Neural progenitor cell (in vitro differentiated cells): Measurements from ENCODE around the gene NOL6. TPM values are rescaled to one million over a fixed set of nuclear protein-coding genes. Genes with fewer than 3 reads are reported as not detected.

Source experiments
- DNase-seq: peaks from one replicate; pipeline ENCODE4 v3.0.0-alpha.2; 2016; ENCODE audit warnings: low spot score
- H2AFZ ChIP-seq: fragments of 200-600 bp; sonication (generic); replicated peaks from 2 replicates; pipeline ENCODE4 v1.6.1; 2016; ENCODE audit warnings: antibody characterized with exemption
- H3F3A ChIP-seq: fragments of 200-600 bp; sonication (generic); 2 replicates; pipeline ENCODE4 v1.6.1; 2016; ENCODE audit warnings: antibody characterized with exemption, low read depth
- H3K27ac ChIP-seq: fragments of 200-600 bp; sonication (generic); 2 replicates; pipeline ENCODE4 v1.5.1; 2016; ENCODE audit warnings: mild to moderate bottlenecking
- H3K27me3 ChIP-seq: fragments of 200-600 bp; sonication (generic); 2 replicates; pipeline ENCODE4 v1.6.1; 2016; ENCODE audit warnings: mild to moderate bottlenecking, moderate library complexity
- H3K36me3 ChIP-seq: fragments of 200-600 bp; sonication (generic); 2 replicates; pipeline ENCODE4 v1.5.1; 2016
- H3K4me1 ChIP-seq: fragments of 200-600 bp; sonication (generic); 2 replicates; pipeline ENCODE4 v1.6.1; 2016; ENCODE audit warnings: mixed run types
- H3K4me2 ChIP-seq: fragments of 200-600 bp; sonication (generic); 2 replicates; pipeline ENCODE4 v1.6.1; 2016
- H3K4me3 ChIP-seq: fragments of 200-600 bp; sonication (generic); 2 replicates; pipeline ENCODE4 v1.5.1; 2016
- H3K79me2 ChIP-seq: fragments of 200-600 bp; sonication (generic); 2 replicates; pipeline ENCODE4 v1.6.1; 2016; ENCODE audit warnings: low read depth
- H3K9ac ChIP-seq: fragments of 200-600 bp; sonication (generic); 2 replicates; pipeline ENCODE4 v1.6.1; 2016
- H3K9me3 ChIP-seq: fragments of 200-600 bp; sonication (generic); 2 replicates; pipeline ENCODE4 v1.5.1; 2016; ENCODE audit warnings: low read depth
- H4K20me1 ChIP-seq: fragments of 200-600 bp; sonication (generic); 2 replicates; pipeline ENCODE4 v1.6.1; 2016; ENCODE audit warnings: low read depth
- H3K27ac Mint-ChIP-seq: 3 replicates; pipeline ENCODE4 v1.8.0; 2021; ENCODE audit warnings: mixed read lengths
- H3K27me3 Mint-ChIP-seq: 2 replicates; pipeline ENCODE4 v1.8.0; 2022; ENCODE audit warnings: low read depth, mild to moderate bottlenecking, inconsistent platforms, moderate library complexity, mixed read lengths; ENCODE audit not compliant: insufficient read depth
- H3K36me3 Mint-ChIP-seq: 3 replicates; pipeline ENCODE4 v1.8.0; 2021; ENCODE audit warnings: mixed read lengths
- H3K4me1 Mint-ChIP-seq: 3 replicates; pipeline ENCODE4 v1.8.0; 2021; ENCODE audit warnings: mixed read lengths
- H3K4me3 Mint-ChIP-seq: 3 replicates; pipeline ENCODE4 v1.8.0; 2021; ENCODE audit warnings: mild to moderate bottlenecking, moderate library complexity, mixed read lengths
- H3K9me3 Mint-ChIP-seq: 3 replicates; pipeline ENCODE4 v1.8.0; 2020; ENCODE audit warnings: mixed read lengths
- EZH2 ChIP-seq: fragments of 200-600 bp; sonication (generic); IDR thresholded peaks from 2 replicates; pipeline ENCODE4 v1.6.1; 2017; ENCODE audit warnings: antibody characterized with exemption, mild to moderate bottlenecking, moderate library complexity
- EZH2phosphoT487 ChIP-seq: fragments of 200-600 bp; sonication (generic); IDR thresholded peaks from 2 replicates; pipeline ENCODE4 v1.6.1; 2017; ENCODE audit warnings: antibody characterized with exemption
- total RNA-seq: library from RNA; depleted of rRNA; stranded (reverse); fragments of >200 nt; gene quantifications from 2 replicates; pipeline ENCODE4 v1.2.3, GENCODE V29; 2015; ENCODE audit warnings: low replicate concordance
- TF ChIP-seq, protein P1 (sequence below): fragments of 200-600 bp; sonication (generic); IDR thresholded peaks from 2 replicates; pipeline ENCODE4 v1.5.1; 2017; ENCODE audit warnings: antibody characterized with exemption, mild to moderate bottlenecking

The NOL6 gene
- total RNA-seq, 1 donor from 2014 or later, result 9.2 TPM

- TF ChIP-seq EZH2 (no peak), EZH2phosphoT487 (no peak)
- TF ChIP-seq, protein P1, sequence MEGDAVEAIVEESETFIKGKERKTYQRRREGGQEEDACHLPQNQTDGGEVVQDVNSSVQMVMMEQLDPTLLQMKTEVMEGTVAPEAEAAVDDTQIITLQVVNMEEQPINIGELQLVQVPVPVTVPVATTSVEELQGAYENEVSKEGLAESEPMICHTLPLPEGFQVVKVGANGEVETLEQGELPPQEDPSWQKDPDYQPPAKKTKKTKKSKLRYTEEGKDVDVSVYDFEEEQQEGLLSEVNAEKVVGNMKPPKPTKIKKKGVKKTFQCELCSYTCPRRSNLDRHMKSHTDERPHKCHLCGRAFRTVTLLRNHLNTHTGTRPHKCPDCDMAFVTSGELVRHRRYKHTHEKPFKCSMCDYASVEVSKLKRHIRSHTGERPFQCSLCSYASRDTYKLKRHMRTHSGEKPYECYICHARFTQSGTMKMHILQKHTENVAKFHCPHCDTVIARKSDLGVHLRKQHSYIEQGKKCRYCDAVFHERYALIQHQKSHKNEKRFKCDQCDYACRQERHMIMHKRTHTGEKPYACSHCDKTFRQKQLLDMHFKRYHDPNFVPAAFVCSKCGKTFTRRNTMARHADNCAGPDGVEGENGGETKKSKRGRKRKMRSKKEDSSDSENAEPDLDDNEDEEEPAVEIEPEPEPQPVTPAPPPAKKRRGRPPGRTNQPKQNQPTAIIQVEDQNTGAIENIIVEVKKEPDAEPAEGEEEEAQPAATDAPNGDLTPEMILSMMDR, result no peak
- H3K27me3 Mint-ChIP-seq, result peaks cover 5% of the 10 kb centered on the region
- peaks cover 3% of the 10 kb centered on the region for H3K4me1 Mint-ChIP-seq
Observed at GRCh38 chr9:33468215-33468730, 5.5 kb downstream of the NOL6 start.

GRCh38 chr9:33467526-33467925, 6.2 kb downstream of the NOL6 start:
- H3K36me3 Mint-ChIP-seq, result peaks cover 10% of the 10 kb centered on the region

More at GRCh38 chr9:33468215-33468730, 5.5 kb downstream of the NOL6 start:
- H2AFZ ChIP-seq, result no peak overlapping the region
- peaks cover 8% of the 10 kb centered on the region for H3K36me3 Mint-ChIP-seq
- no peaks in the 10 kb centered on the region for H3F3A ChIP-seq
- H3K4me3 Mint-ChIP-seq, result no peak overlapping the region
- H3K36me3 ChIP-seq, result no peaks in the 10 kb centered on the region
- no peaks in the 10 kb centered on the region for H3K27me3 ChIP-seq
- no peak overlapping the region for H3K27ac Mint-ChIP-seq
- no peak overlapping the region for H3K4me2 ChIP-seq
- H3K27ac ChIP-seq, result no peak overlapping the region
- no peaks in the 10 kb centered on the region for H3K9me3 Mint-ChIP-seq
- DNase-seq, result no peak
- no peaks in the 10 kb centered on the region for H3K9me3 ChIP-seq
- no peaks in the 10 kb centered on the region for H3K4me1 ChIP-seq
- peaks cover 15% of the 10 kb centered on the region for H3K79me2 ChIP-seq
- no peak overlapping the region for H3K4me3 ChIP-seq
- no peak overlapping the region for H3K9ac ChIP-seq
- H4K20me1 ChIP-seq, result no peaks in the 10 kb centered on the region

DNA sequence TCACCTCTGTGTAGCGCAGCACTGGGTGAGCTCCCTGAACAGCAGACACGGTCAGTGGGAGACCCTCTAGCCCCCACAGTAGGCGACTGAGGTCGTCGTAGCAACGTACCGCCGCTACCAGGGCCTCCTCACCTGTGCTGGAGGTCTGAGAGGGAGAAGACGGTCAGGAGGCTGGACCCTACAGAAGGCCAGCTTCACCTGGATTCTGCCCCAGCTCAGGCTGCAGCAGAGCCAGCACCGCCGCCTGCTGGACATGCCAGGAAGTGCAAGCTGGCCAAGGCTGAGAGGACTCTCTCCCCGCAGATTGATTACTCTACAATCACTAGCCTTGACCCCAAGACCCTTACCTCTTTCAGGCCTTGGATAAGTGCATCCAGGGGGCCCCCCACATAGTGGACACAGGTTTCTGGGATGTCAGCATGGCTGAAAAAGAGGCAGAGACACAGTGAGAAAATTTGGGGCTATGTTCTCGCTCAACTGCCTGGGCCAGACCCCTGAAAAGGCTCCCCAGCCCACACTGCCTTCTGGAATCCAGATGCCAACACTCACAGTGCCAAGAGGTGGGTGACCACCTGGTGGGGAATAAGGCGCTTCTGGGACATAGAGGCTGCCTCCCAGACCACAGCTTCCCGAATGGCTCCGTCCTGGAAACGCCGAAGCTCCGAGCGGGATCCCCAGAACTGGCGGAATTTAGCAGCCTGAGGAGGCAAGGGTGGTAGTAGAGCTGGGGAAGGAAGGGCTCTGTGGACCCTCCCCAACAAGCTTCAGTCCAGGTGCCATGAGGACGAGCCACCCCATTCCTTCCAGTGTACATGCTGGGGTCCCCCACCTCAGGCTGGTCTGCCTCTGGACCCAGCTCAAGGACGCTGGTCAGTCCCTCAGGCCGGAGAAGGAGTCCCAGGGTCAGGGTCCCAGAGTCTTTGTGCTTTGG, 6.9 kb downstream of the NOL6 start:
- H3K27me3 Mint-ChIP-seq, result peaks cover 5% of the 10 kb centered on the region
- H3K36me3 Mint-ChIP-seq, result peaks cover 10% of the 10 kb centered on the region
- Histone ChIP-seq H3K27me3 (no peaks in the 10 kb centered on the region), H3K27ac (no peak overlapping the region), H3K79me2 (peaks cover under 1% of the 10 kb centered on the region), H3K9me3 (no peaks in the 10 kb centered on the region), H3K4me3 (no peak overlapping the region), H3K4me2 (no peak overlapping the region), H3K9ac (no peak overlapping the region), H3K36me3 (no peaks in the 10 kb centered on the region), H3F3A (no peaks in the 10 kb centered on the region), H3K4me1 (no peaks in the 10 kb centered on the region), H2AFZ (no peak overlapping the region), H4K20me1 (no peaks in the 10 kb centered on the region)
- H3K4me3 Mint-ChIP-seq, result no peak overlapping the region
- no peaks in the 10 kb centered on the region for H3K9me3 Mint-ChIP-seq
- no peak overlapping the region for H3K27ac Mint-ChIP-seq
- TF ChIP-seq, protein P1, result peak; percentile 92
- TF ChIP-seq EZH2phosphoT487 (no peak), EZH2 (no peak)
- no peaks in the 10 kb centered on the region for H3K4me1 Mint-ChIP-seq
- DNase-seq, result peak; percentile 75

More at GRCh38 chr9:33467526-33467925, 6.2 kb downstream of the NOL6 start:
- H3K27me3 Mint-ChIP-seq, result peaks cover 5% of the 10 kb centered on the region
- no peaks in the 10 kb centered on the region for H3K27me3 ChIP-seq
- no peak overlapping the region for H3K27ac ChIP-seq
- no peaks in the 10 kb centered on the region for H3K9me3 ChIP-seq
- no peak overlapping the region for H2AFZ ChIP-seq
- H4K20me1 ChIP-seq, result no peaks in the 10 kb centered on the region
- H3K4me3 Mint-ChIP-seq, result no peak overlapping the region
- DNase-seq, result no peak
- no peak overlapping the region for H3K4me2 ChIP-seq
- H3K4me1 ChIP-seq, result no peaks in the 10 kb centered on the region
- no peaks in the 10 kb centered on the region for H3K4me1 Mint-ChIP-seq
- H3K9me3 Mint-ChIP-seq, result no peaks in the 10 kb centered on the region
- H3K4me3 ChIP-seq, result no peak overlapping the region
- H3K27ac Mint-ChIP-seq, result no peak overlapping the region
- TF ChIP-seq, protein P1, result no peak
- TF ChIP-seq EZH2phosphoT487, result no peak
- TF ChIP-seq EZH2, result no peak
- no peak overlapping the region for H3K9ac ChIP-seq
- H3F3A ChIP-seq, result no peaks in the 10 kb centered on the region
- no peaks in the 10 kb centered on the region for H3K36me3 ChIP-seq
- H3K79me2 ChIP-seq, result peaks cover 7% of the 10 kb centered on the region
